Fibroblast of gingiva (primary cell): Measurements from ENCODE around the gene SLC12A8.

Experiments used
- DNase-seq: peaks from one replicate; pipeline ENCODE4 v3.0.0-alpha.2; 2011; ENCODE audit warnings: low read depth

Gene SLC12A8

DNA sequence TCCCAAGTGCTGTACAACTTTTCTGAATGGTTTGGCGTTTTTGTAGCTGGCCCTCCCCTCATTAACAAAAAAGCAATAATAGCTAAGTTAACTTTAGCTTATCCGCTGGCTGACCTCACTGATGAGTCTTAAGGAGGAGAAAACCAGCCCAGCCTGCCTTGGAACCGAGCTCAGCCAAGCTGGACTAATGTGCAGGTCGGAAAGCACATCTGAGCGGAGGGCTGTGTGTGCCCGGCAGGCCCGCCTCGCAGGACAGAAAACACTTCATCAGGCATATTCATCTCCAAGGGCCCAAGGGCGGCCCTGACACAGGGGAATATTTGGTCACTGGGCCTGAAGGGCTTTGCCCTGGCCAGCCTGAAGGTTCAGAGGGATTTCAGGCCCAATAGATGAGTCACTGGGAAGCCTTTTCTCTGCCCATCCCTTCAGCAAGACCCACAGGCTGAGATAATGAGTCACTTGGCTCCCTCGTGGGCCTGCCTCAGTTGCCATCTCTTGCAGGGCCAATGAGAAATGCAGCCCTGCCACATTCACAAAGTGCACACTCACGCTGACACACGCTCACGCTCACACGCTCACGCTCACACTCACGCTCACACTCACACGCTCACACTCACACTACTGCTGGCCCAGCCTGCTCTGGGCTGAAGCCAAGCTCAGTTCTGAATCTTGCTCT, 75.1 kb downstream of the SLC12A8 start:
- peak; percentile 52 for DNase-seq

DNA sequence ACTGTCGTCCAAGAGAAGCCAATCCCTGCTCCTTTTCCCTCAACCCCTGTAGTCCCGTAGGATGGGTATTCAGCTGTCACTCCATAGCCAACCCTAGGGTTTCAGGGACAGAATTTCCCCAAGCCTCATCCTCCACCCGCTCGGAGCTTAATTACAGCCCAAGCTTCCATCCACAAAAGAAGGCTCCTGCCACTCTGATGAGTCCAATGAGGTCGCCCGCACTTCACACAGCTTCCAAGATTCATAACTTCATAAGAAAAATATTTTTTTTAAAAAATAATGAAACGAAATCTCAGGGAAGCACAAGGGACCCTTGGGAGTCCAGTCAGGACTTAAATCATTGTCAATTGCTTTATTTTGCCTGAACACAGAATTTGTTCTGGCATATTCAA, 75.6 kb downstream of the SLC12A8 start:
- no peak for DNase-seq

DNA sequence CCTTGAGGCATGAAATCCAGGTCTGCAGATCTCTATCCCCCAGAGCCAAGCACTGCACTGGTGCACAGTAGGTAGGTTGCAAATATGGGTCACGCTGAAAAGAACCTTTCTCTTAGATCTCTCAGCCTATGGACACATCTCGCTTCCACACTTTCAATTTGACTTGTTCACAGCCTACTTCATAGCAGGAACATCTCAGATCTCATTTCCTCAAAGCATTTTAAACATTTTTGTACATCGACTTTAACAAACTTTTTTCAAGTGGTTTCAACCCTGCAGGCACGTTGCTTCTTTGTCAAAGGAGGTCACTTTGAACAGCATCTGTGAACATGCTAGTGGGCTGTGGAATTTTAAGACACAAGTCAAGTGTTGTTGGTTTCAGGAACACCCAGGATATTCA, 76.0 kb downstream of the SLC12A8 start:
- DNase-seq: no peak

DNA sequence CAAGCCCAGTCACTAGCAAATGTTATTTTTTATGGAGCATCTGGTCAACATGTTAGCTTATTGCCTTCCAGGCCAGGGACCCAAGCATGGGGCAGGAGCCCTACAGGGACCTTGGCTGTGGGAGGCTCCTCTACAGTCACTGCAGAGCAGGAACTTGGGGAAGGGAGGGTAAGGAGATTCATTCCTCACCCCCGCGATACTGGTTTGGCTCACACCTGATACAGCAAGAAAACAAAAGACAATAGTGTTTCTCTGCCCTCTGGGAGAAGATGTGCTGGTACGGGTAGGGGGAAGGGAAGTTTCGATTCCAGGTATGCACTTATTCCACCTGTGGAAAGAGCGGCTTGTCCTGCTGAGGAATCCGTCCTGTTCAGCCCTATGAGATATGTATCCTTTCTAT, 77.6 kb downstream of the SLC12A8 start:
- DNase-seq: no peak

DNA sequence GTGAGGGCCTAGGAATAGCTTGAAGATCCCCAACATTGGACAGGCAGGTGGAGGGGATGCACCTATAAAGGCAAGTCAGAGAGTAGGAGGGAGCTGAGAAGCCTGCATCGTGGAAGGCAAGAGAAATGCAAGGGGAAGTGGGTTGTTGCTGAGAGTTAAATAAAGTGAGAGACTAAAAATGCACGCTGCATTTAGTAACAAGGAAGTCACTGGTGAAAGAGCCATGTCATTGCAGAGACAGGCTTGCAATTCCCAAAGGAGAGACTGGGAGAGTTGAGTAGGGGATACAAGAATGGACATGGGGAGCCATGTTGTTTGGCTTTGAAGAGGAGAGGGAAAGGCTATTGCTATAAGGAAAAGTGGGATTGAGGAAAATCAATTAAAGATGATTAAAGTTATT, 79.7 kb downstream of the SLC12A8 start:
- DNase-seq: no peak

DNA sequence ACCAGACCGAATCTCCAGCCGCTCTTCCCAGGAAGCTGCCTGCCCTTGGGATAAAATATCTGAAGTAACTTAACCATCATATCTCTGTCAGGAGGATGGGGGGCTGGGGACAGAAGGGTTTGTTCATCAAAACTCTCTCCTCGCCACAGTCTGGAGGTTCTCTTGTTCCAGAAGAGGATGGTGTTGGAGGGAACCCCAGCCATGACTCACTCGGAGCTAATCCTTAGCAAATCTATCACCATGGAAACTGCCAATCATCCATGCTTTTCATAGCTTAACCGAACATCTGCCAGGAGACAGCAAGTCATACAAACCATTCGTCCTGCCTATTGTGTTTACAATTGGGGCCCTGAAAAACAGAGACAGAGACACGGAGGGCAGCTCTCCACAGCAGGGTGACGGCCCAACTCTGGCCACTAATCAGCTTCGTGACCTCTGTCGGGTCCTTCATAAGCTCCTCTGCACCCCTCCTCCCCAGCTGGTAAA, 83.0 kb downstream of the SLC12A8 start:
- peak; percentile 98 for DNase-seq

DNA sequence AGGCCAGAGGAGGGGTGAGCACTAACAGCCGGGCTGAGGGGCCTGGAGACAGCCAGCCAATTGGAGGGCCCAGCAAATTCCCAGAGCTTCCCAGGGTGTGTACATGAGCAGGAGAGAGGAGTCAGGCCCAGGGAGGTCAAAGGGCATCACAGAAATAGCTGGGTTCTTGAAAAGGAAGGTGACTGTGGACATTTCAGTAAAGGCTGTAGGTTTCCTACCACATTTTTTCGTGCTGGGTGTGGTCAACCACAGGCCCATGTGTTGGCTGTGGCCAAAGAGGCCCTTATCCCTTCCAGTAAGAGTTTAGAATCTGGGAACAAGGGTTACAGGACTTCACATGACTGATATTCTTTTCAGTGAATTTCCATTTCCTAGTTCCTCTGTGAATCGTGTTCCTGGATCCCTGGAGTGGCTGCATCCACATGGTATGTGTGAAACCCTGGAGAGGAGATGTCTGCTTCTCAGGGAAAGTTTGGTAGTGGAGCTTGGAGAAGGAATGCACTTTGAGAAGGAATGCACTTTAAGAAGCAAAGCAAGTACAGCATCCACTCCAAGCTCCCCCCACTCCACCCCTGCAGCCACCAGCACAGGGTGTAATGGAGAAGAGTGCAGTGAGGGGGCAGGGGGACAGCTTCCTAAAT, 83.6 kb downstream of the SLC12A8 start:
- peak; percentile 84 for DNase-seq

DNA sequence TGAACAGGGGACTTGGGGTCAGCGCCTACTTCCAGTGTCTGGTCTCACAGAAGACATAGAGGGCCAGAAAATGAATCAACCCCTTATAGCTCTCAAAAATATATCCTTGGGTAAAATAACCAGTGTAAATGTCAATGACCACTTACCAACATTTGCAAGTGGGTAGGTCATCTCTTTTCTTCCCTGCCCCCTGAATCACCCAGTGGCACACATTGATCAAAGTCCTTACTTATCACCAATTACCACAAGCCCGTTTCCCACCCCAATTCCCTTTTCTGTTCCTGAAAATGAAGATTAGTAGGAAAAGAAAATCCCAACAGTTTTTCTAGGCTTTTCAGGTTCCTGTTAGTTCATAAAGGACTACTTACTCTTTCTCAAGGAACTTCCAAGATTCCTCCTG, 86.2 kb downstream of the SLC12A8 start:
- DNase-seq: no peak

DNA sequence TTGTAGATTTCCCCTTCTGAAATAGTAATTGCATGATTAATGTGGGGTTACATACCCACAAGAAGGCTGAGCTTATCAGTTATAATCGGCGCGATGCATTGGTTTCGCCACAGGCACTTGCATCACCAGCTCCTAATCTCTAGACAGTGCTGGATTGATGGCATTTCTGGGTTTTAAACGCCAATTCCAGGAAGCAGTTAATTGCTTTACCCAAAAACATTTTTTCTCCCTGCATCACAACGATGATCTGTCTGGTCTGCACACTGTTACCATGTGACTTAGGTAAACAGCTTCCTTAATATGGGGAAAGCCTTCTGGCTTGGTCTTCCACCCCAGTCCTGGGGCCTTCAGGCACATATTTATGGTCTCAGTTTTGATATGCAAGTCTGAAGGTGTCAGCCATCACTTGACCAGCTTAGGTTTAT, 86.7 kb downstream of the SLC12A8 start:
- DNase-seq: peak; percentile 57

DNA sequence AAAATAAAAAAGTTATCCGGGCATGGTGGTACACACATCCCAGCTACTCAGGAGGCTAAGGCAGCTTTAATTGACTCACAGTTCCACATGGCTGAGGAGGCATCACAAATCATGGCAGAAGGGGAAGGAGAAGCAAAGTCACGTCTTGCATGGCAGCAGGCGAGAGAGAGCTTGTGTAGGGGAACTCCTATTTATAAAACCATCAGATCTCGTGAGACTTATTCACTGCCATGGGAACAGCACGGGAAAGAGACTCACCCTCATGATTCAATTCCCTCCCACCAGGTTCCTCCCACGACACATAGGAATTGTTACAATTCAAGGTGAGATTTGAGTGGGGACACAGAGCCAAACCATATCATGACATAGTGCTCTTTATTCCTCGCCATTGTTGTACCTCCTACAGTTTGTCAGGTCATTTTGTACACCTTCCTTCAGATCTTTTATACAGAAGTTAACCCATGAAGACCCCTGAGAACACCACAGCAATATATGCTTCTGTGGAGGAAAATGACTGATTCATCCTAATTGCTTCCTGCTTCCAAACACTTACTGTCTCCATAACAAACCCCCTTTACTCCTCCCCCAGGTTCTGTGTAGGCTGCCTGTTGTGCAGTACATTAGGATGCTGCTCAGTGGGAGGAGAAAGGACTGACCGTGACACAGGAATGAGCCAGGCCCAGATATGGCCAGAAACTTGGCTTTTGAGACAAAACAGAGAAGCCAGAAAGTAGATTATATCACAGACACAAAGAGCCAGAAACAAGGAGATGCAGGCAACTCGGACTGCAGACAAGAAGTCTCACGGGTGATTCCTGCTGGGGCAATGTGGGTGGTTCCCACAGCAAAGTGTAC, 88.9 kb downstream of the SLC12A8 start:
- DNase-seq: no peak

DNA sequence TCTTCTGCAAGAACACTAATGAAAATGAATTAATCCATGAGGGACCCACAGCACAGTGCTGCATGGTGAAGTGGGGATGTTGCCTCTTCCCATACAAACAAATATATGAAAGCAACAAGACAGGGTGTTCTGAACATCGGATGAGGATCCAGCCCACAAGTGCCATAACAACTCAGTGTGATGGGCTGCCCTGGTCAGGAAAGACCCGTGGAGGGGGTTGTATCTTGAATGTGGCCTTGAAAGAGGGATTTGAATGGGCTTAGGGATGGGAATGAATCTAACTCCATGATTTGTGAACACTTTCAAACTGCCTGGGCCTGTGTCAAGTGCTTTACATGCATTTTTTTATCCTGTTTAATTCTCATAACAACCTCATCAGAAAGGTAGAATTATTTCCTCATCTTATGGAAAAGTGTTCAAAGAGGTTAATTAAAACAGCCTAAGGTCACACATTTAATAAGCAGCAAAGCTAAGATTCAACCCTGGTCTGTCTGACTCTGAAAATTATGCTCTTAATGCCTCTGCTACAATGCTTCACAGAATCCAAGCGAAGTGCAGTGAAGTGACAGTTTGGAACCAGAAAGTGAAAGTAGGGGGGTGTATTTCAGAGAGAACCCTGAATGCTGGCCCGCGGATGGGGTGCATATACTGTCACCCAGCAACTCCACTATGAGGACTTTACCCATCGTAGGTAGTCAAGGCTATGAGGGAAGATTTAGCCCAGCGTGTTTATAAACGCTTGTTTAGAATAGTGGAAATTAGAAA, 91.1 kb downstream of the SLC12A8 start:
- DNase-seq: no peak

DNA sequence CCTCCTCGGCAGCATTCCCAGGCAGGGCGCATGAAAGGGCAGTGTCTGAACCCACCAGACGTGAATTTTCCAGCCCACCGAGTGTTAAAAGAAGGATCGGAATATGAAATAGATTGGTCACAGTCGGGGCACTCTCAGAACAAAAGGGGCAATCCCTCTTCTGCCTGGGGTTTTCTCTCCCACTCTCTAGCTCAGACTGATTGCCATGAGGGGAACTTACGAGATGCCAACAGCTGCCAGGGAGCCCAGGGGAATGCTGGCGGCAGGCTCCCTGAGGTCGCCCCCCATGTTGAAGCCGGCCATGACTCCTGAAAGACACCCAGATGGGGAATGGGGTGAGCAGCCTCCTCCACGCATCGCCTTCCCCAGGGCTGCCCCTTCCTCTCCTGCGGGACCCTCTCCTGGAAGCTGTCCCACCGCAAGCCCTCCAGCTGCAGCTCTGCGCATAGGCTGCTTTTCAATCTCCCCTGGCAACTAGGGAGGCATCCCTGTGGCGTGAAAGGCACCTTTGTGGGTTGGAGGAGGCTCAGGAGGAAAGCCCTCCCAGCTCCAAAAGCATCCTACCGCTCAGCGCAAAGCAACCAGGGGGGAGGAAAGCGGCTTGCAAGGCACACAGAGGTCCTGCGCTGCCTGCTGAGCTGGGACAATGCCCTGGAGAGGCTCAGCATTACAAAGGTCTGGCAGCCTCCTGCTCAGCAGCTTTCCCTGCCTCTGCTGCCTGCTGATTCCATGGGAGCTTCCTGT, 92.0 kb downstream of the SLC12A8 start:
- peak; percentile 61 for DNase-seq

DNA sequence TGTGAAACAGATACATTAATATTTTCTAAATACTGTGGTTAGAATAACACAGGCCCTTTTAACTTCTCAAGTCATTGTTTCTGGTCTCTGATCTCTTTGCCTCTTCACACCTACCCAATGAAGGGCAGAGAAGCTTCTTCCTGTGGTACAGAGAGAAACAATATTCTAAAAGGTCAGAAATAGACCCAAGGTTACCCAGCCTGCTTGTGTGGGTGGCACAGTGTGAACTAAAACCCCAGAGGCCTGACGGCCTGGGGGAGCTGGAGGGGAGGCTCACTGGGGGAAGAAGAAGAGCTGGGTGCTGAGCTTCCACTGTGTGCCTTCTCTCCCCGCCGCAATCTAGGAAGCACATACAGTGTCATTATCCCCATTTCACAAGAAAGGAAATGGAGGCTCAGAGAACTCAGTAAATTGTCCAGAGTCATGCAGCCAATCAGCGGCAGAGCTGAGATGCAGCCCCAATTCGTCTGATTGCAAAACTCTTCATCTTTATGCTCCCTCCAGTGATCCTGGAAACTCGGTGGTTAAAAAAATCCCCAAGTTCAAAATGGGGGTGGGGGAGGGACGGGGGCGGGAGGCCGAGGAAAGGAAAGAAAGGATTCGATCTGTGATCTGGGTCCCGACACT, 92.7 kb downstream of the SLC12A8 start:
- no peak for DNase-seq

DNA sequence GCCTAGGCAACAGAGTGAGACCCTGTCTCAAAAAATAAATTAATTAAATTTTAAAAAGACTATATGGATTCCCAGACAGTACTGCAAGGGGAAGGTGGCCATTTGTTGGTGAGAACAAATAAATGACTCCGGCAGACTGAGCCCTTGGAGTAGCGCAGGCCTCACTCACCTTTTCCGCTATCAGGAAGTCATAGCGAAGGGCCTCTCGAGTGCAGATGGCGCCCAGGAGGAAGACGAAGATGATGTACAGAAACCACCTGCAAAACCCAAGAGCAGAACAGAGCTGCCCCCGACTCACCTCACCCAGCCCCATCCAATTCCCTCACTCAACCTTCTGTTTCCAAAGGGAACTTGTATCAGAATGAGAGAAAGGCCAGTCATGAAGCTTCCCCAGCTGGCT, 93.9 kb downstream of the SLC12A8 start:
- no peak for DNase-seq

DNA sequence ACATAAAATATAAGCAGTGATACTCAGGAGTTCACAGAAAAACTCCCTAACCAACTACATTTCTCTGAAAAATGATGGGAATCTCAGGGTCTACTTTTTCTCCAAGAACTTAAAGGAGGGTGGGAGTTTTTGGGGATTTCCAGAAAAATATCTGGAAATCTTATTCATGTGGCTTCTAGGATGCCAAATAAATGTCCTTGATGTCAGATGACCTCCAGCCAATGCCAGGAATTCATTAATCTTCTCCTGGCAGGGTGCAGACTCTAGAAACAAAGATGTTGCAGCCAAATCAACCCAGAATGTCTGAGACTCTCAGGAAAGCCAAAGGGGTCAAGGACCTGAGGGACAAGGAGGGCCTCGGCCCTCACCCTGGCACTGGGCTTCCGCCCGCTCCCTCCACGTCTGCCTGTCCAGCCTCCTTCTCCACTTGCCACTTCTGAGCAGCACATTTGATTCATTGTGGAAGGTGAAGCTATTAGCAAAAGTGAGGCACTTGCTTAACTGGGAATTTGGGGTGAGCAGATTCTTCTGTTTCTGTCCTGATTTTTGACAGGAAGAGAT, 94.8 kb downstream of the SLC12A8 start:
- DNase-seq: no peak

DNA sequence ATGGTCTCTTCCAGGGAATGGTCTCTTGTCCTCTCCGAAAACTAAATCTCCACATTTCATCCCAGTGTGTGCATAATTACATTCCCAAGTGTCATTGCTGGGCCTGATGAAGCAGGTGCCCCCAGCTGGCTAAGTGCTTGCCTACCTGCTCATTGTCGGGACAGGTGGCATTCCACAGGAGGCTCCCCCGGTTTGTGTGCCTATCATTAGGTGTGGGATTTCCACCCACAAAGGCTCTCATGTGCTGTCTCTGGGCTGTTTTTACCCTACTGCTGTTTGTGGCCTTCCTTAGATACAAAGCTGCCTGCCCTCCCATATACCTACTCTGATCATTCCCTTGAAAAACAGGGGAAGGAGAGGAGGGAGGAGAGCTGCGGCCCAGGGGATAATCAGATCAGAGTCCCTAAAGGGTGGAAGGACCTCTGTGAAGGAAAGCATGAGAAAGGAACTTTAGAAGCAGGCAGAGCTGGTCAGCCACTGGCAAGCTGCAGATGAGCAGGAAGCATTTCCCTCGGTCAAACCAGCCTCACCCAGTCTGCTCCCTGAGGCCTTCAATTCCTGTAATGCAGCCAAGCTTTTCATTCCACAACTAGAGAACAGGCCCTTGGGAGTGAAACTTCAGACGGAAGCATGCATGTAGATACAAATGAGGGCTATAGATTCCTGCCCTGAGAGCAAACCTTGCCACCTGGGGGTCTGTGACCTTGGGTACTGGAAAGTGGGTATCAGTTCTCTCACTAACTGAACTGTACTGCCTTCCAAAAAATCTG, 96.1 kb downstream of the SLC12A8 start:
- DNase-seq: peak; percentile 89

DNA sequence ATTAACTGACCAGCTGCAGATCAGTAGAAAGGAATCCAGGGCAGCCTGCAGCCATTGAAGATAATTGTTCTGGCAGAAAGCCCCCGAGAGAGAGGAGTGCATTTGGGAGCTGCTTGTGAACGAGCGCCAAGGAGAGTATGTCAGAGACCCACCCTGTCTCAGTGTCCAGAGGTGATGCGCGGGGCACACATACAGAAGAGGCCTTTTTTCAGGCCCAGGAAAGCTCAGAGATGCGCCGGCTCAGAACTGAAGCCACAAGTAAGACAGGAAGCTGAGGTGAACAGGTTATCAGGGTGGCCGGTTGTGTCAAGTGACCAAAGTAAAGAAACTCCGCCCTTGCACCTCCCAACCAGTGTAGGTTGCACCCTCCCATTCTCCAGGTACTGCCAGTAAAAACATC, 96.9 kb downstream of the SLC12A8 start:
- peak; percentile 37 for DNase-seq

DNA sequence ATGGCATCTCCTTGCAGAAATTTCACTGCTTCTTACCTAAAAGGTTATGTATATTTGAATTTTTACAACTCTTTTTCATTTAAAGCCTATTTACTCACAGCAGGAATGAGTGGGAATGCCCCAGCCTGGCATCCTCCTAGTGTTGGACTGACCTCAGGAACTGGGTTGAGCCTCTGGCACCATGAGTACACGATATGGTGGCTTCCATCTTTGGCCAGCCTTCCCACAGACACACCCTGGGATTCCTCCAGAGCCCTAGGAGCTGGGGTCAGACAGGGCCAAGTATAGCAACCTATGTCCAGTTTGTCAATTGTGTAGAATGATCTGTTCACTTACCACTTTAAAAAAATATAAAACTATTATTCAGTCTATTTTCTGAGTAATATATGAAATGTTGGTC, 99.6 kb downstream of the SLC12A8 start:
- no peak for DNase-seq

DNA sequence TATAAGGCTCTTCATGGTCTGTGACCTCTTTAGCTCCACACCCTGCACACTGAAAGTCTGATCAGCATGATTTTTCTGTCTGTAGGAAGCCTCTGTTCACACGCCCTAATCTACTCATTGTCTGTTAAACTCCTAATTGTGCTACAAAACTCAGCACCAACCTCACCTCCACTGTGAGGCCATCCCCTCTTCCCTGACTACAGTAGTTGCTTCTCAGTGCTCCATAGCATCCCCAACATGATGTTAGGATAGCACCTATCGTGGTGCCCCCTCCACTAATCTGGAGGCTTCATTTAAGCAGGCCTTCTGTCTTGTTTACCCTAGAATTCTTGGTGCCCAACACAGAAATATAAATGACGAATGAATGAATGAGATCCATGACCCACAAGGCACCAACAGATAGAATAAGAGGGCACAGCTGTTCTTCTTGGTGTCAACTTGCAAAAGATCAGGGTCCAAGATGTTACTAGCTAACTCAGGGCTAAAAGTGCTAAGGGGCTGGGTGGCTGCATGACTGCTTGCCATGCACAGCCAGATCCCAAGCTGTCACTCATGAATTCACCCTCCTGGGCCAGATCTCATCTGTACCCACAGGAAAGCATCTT, 101.6 kb downstream of the SLC12A8 start:
- no peak for DNase-seq
